HEK293 (cell line): ENCODE data around the gene CRTC2.
"Not testable (repeated sequence)": the region's sequence is repeated elsewhere in the genome, so short reads cannot be mapped to it uniquely, and the experiment has no call there.

Source experiments
- CTCF ChIA-PET: fragments of 350-600 bp; formaldehyde crosslinking; extraction: SDS; loops from one replicate; lab custom pipeline; 2021; ENCODE audit warnings: antibody characterized with exemption; lab: Yijun Ruan, JAX
- POLR2A ChIA-PET: fragments of 300-600 bp; formaldehyde crosslinking; extraction: SDS; loops from one replicate; lab custom pipeline; 2020; ENCODE audit warnings: antibody characterized with exemption, inconsistent platforms; lab: Yijun Ruan, JAX
- H3K27ac ChIP-seq: fragments of 200-500 bp; sonication (Bioruptor generic); 2 replicates; pipeline ENCODE4 v1.5.1; 2014; ENCODE audit warnings: low read depth, low read length, control low read depth, inconsistent platforms; ENCODE audit errors: extremely low read depth
- H3K36me3 ChIP-seq, 2 experiments: fragments of 200-500 bp in 1 of 2; sonication (Bioruptor generic) in 1 of 2; 1 replicate in 1 of 2; 2 replicates in 1 of 2; pipeline ENCODE4 v1.5.1; 2014 to 2017; ENCODE audit warnings: inconsistent platforms in 2 of 2, low read length in 2 of 2; ENCODE audit not compliant: control insufficient read depth in 2 of 2, insufficient read depth in 1 of 2
- H3K4me1 ChIP-seq: fragments of 200-500 bp; sonication (Bioruptor generic); 2 replicates; pipeline ENCODE4 v1.5.1; 2014; ENCODE audit warnings: mild to moderate bottlenecking, low read length, inconsistent platforms; ENCODE audit not compliant: control insufficient read depth, insufficient read depth
- H3K4me3 ChIP-seq: 2 replicates; pipeline ENCODE4 v1.5.1; 2011; ENCODE audit warnings: low read depth, mild to moderate bottlenecking, control low read depth, low read length, moderate library complexity
- H3K9me3 ChIP-seq: fragments of 200-500 bp; sonication (Bioruptor generic); 2 replicates; pipeline ENCODE4 v1.5.1; 2014; ENCODE audit warnings: low read depth, low read length, inconsistent platforms; ENCODE audit not compliant: control insufficient read depth, insufficient read depth
- ATF2 ChIP-seq: fragments of 450-650 bp; formaldehyde crosslinking; IDR thresholded peaks from 2 replicates; pipeline ENCODE4 v1.5.1; 2016; ENCODE audit warnings: missing biosample characterization, missing genetic modification characterization, low read depth
- ELK4 ChIP-seq: IDR thresholded peaks from 2 replicates; pipeline ENCODE4 v1.6.1; 2011; ENCODE audit warnings: mild to moderate bottlenecking, low read depth, low read length, borderline replicate concordance
- TSHZ1 ChIP-seq: fragments of 450-650 bp; formaldehyde crosslinking; IDR thresholded peaks from 2 replicates; pipeline ENCODE4 v1.5.1; 2016; ENCODE audit warnings: missing biosample characterization, missing genetic modification characterization, borderline replicate concordance
- ZNF146 ChIP-seq: fragments of 450-650 bp; formaldehyde crosslinking; IDR thresholded peaks from 2 replicates; pipeline ENCODE4 v1.5.1; 2016; ENCODE audit warnings: missing biosample characterization, missing genetic modification characterization
- ZNF2 ChIP-seq: fragments of 450-650 bp; formaldehyde crosslinking; IDR thresholded peaks from 2 replicates; pipeline ENCODE4 v1.5.1; 2016; ENCODE audit warnings: missing biosample characterization, missing genetic modification characterization
- ZNF202 ChIP-seq: fragments of 450-650 bp; formaldehyde crosslinking; IDR thresholded peaks from 2 replicates; pipeline ENCODE4 v1.5.1; 2016; ENCODE audit warnings: missing biosample characterization, missing genetic modification characterization, borderline replicate concordance
- ZNF362 ChIP-seq: fragments of 450-650 bp; formaldehyde crosslinking; IDR thresholded peaks from 2 replicates; pipeline ENCODE4 v1.5.1; 2016; ENCODE audit warnings: missing biosample characterization, missing genetic modification characterization
- ZNF560 ChIP-seq: fragments of 450-650 bp; formaldehyde crosslinking; IDR thresholded peaks from 2 replicates; pipeline ENCODE4 v1.5.1; 2017; ENCODE audit warnings: missing biosample characterization, missing genetic modification characterization, borderline replicate concordance
- ZNF571 ChIP-seq: fragments of 450-650 bp; formaldehyde crosslinking; IDR thresholded peaks from 2 replicates; pipeline ENCODE4 v1.5.0; 2017; ENCODE audit warnings: missing biosample characterization, missing genetic modification characterization
- ZNF791 ChIP-seq: fragments of 450-650 bp; formaldehyde crosslinking; IDR thresholded peaks from 2 replicates; pipeline ENCODE4 v1.5.1; 2016; ENCODE audit warnings: missing biosample characterization, missing genetic modification characterization
- TF ChIP-seq, protein P1 (sequence below): fragments of 450-650 bp; formaldehyde crosslinking; IDR thresholded peaks from 2 replicates; pipeline ENCODE4 v1.5.1; 2016; ENCODE audit warnings: missing biosample characterization, missing genetic modification characterization, borderline replicate concordance

Gene CRTC2

GRCh38 chr1:154000420-154000819 is 42.0 kb upstream of the CRTC2 start (continued):
- TF ChIP-seq ATF2 (no peak), ELK4 (no peak), TSHZ1 (tag by site-specific recombination) (no peak), ZNF791 (no peak), ZNF560 (tag by site-specific recombination) (no peak), ZNF571 (tag by site-specific recombination) (no peak), ZNF146 (tag by site-specific recombination) (no peak), ZNF2 (tag by site-specific recombination) (no peak), ZNF202 (tag by site-specific recombination) (no peak)
- TF ChIP-seq, protein P1, sequence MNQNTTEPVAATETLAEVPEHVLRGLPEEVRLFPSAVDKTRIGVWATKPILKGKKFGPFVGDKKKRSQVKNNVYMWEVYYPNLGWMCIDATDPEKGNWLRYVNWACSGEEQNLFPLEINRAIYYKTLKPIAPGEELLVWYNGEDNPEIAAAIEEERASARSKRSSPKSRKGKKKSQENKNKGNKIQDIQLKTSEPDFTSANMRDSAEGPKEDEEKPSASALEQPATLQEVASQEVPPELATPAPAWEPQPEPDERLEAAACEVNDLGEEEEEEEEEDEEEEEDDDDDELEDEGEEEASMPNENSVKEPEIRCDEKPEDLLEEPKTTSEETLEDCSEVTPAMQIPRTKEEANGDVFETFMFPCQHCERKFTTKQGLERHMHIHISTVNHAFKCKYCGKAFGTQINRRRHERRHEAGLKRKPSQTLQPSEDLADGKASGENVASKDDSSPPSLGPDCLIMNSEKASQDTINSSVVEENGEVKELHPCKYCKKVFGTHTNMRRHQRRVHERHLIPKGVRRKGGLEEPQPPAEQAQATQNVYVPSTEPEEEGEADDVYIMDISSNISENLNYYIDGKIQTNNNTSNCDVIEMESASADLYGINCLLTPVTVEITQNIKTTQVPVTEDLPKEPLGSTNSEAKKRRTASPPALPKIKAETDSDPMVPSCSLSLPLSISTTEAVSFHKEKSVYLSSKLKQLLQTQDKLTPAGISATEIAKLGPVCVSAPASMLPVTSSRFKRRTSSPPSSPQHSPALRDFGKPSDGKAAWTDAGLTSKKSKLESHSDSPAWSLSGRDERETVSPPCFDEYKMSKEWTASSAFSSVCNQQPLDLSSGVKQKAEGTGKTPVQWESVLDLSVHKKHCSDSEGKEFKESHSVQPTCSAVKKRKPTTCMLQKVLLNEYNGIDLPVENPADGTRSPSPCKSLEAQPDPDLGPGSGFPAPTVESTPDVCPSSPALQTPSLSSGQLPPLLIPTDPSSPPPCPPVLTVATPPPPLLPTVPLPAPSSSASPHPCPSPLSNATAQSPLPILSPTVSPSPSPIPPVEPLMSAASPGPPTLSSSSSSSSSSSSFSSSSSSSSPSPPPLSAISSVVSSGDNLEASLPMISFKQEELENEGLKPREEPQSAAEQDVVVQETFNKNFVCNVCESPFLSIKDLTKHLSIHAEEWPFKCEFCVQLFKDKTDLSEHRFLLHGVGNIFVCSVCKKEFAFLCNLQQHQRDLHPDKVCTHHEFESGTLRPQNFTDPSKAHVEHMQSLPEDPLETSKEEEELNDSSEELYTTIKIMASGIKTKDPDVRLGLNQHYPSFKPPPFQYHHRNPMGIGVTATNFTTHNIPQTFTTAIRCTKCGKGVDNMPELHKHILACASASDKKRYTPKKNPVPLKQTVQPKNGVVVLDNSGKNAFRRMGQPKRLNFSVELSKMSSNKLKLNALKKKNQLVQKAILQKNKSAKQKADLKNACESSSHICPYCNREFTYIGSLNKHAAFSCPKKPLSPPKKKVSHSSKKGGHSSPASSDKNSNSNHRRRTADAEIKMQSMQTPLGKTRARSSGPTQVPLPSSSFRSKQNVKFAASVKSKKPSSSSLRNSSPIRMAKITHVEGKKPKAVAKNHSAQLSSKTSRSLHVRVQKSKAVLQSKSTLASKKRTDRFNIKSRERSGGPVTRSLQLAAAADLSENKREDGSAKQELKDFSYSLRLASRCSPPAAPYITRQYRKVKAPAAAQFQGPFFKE (tag by site-specific recombination): no peak

DNA sequence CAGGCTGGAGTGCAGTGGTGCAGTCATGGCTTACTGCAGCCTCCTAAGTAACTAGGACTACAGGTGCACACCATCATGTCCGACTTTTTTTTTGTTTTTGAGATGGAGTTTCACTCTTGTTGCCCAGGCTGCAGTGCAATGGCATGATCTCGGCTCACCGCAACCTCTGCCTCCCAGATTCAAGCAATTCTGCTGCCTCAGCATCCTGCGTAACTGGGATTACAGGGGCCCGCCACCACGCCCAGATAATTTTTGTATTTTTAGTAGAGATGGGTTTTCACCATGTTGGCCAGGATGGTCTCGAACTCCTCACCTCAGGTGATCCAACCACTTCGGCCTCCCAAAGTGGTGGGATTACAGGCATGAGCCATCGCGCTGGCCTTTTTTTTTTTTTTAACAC is 38.5 kb upstream of the CRTC2 start:
- 0 out of 2 replicates have a peak, but pooled peaks have one; percentile 4 for TF ChIP-seq ZNF362
- CTCF ChIA-PET, POLR2A ChIA-PET: not testable (repeated sequence)

More for the DNA sequence above, 38.5 kb upstream of the CRTC2 start:
- not testable (repeated sequence) for H3K9me3 ChIP-seq, H3K27ac ChIP-seq, H3K4me1 ChIP-seq, H3K4me3 ChIP-seq
- peaks cover 33 to 37% of the 10 kb centered on the region in 2 experiments for H3K36me3 ChIP-seq
